Muscle layer of colon (tissue), 2 donors: ENCODE measurements around the gene CRTC1.
A peak's percentile ranks its signal among the peaks of the same experiment; 100 is the strongest.

Source experiments
- H3K27ac ChIP-seq: one replicate; pipeline ENCODE4 v1.7.0; 2013; ENCODE audit warnings: low read depth, mild to moderate bottlenecking, low read length, moderate library complexity
- H3K27me3 ChIP-seq, 2 donors: one replicate each; pipeline ENCODE4 v1.7.0; 2013; ENCODE audit warnings: low read length in 2 of 2, mild to moderate bottlenecking in 2 of 2; ENCODE audit not compliant: insufficient read depth in 2 of 2, control insufficient read depth in 1 of 2
- H3K36me3 ChIP-seq: one replicate; pipeline ENCODE4 v1.7.0; 2013; ENCODE audit warnings: mild to moderate bottlenecking, low read length; ENCODE audit not compliant: insufficient read depth
- H3K4me1 ChIP-seq: one replicate; pipeline ENCODE4 v1.7.0; 2013; ENCODE audit warnings: mild to moderate bottlenecking, low read length; ENCODE audit not compliant: insufficient read depth
- H3K4me3 ChIP-seq, 2 donors: one replicate each; pipeline ENCODE4 v1.7.0; 2013; ENCODE audit warnings: low read length in 2 of 2, low read depth in 1 of 2, mild to moderate bottlenecking in 1 of 2, moderate library complexity in 1 of 2
- H3K9ac ChIP-seq: one replicate; pipeline ENCODE4 v1.7.0; 2013; ENCODE audit warnings: low read length
- H3K9me3 ChIP-seq: one replicate; pipeline ENCODE4 v1.7.0; 2013; ENCODE audit warnings: mild to moderate bottlenecking, low read length
- donor health status: abdominal sarcoma.
- donor health status: Adenocarcinoma of cecum.

Gene CRTC1

GRCh38 chr19:18687740-18688465 is 4.4 kb downstream of the CRTC1 start:
- Histone ChIP-seq H3K27ac (no peak overlapping the region), H3K4me1 (peaks cover 11% of the 10 kb centered on the region), H3K4me3 (no peak overlapping the region), H3K27me3 (no peaks in the 10 kb centered on the region), H3K36me3 (no peaks in the 10 kb centered on the region), H3K9ac (no peak overlapping the region), H3K9me3 (no peaks in the 10 kb centered on the region)

GRCh38 chr19:18696023-18696422 is 12.5 kb downstream of the CRTC1 start:
- H3K4me1 ChIP-seq: peaks cover 7% of the 10 kb centered on the region
- H3K27me3 ChIP-seq: no peaks in the 10 kb centered on the region
- no peak overlapping the region for H3K27ac ChIP-seq
- H3K4me3 ChIP-seq: no peak overlapping the region
- no peaks in the 10 kb centered on the region for H3K9me3 ChIP-seq
- no peaks in the 10 kb centered on the region for H3K36me3 ChIP-seq
- H3K9ac ChIP-seq: no peak overlapping the region

DNA sequence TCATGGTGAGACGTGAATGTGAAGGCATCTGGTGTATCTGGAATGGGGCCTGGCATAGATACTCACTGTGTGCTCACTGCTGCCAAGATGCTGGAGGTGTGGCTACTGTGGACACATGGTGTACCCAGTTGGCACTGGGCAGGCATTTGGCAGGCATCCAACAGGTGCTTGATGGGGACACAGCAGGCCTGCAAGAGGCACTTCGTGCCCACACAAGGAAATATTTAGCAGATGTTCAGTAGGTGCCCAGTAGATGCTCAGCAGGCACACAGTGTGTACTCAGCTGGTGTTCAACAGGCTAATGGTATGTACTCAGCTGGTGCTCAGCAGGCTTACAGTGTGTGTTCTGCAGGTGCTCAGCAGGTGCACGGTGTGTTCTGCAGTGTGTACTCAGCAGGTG is 14.2 kb downstream of the CRTC1 start:
- peaks cover 10% of the 10 kb centered on the region for H3K4me1 ChIP-seq

DNA sequence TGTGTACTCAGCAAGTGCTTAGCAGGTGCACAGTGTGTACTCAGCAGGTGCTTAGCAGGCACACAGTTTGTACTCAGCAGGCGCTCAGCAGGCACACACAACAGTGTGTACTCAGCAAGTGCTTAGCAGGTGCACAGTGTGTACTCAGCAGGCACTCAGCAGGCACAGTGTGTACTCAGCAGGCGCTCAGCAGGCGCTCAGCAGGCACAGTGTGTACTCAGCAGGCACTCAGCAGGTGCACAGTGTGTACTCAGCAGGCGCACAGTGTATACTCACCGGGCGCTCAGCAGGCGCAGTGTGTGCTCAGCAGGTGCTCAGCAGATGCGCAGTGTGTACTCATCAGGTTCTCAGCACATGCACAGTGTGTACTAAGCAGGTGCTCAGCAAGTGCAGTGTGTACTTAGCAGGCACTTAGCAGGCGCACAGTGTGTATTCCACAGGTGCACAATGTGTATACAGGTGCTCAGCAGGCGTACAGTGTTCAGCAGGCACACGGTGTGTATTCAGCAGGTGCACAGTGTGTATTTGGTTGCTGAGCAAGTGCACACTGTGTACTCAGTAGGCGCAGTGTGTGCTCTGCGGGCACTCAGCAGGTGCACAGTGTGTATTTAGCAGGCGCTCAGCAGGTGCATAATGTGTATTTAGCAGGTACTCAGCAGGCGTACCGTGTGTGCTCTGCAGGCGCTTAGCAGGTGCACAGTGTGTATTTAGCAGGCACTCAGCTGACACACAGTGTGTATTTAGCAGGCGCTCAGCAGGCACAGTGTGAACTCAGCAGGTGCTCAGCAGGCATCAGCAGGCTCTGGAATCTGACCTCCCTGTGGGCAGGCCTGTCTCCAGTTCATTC is 15.1 kb downstream of the CRTC1 start:
- Histone ChIP-seq H3K27me3 (no peaks in the 10 kb centered on the region), H3K36me3 (no peaks in the 10 kb centered on the region), H3K9me3 (no peaks in the 10 kb centered on the region), H3K4me1 (peaks cover 10% of the 10 kb centered on the region), H3K9ac (no peak overlapping the region), H3K27ac (no peak overlapping the region), H3K4me3 (no peak overlapping the region)

More for the DNA sequence above, 14.2 kb downstream of the CRTC1 start:
- H3K9ac ChIP-seq: no peak overlapping the region
- H3K27ac ChIP-seq: no peak overlapping the region
- no peaks in the 10 kb centered on the region for H3K9me3 ChIP-seq
- H3K27me3 ChIP-seq: no peaks in the 10 kb centered on the region
- no peaks in the 10 kb centered on the region for H3K36me3 ChIP-seq
- H3K4me3 ChIP-seq: no peak overlapping the region

- Histone ChIP-seq H3K36me3 (no peaks in the 10 kb centered on the region), H3K27me3 (no peaks in the 10 kb centered on the region), H3K9me3 (no peaks in the 10 kb centered on the region), H3K9ac (no peak overlapping the region), H3K4me1 (peaks cover 10% of the 10 kb centered on the region), H3K4me3 (no peak overlapping the region), H3K27ac (peak overlapping the region; percentile 74)
These were observed 16.0 kb downstream of the CRTC1 start for GRCh38 chr19:18699403-18700054.

GRCh38 chr19:18700501-18701249 is 17.2 kb downstream of the CRTC1 start:
- Histone ChIP-seq H3K36me3 (no peaks in the 10 kb centered on the region), H3K27ac (peak overlapping the region; percentile 74), H3K4me3 (peak overlapping the region; percentile 59 to 75), H3K4me1 (peaks cover 10% of the 10 kb centered on the region), H3K9ac (peak overlapping the region; percentile 27), H3K27me3 (no peaks in the 10 kb centered on the region), H3K9me3 (no peaks in the 10 kb centered on the region)

GRCh38 chr19:18701250-18701608 is 17.7 kb downstream of the CRTC1 start:
- Histone ChIP-seq H3K27me3 (no peaks in the 10 kb centered on the region), H3K9ac (peak overlapping the region; percentile 27), H3K9me3 (no peaks in the 10 kb centered on the region), H3K27ac (peak overlapping the region; percentile 74), H3K4me1 (peaks cover 10% of the 10 kb centered on the region), H3K36me3 (no peaks in the 10 kb centered on the region), H3K4me3 (peak overlapping the region in 1 of 2 donors; percentile 75)

DNA sequence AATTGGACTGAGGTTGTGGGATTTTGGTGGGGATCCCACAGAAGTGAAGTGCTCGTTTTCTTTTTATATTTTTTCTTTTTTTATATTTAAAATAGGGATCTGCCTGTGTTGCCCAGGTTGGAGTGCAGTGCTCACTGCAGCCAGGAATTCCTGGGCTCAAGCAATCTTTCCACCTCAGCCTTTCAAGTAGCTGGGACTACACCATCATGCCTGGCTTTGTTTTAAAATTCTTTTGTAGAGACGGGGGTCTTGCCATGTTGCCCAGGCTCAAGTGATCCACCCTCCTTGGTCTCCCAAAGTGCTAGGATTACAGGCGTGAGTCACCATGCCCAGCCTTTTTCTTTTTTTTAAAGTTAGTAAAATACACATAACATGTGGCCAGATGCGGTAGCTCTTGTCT is 20.6 kb downstream of the CRTC1 start:
- H3K4me3 ChIP-seq: no peak overlapping the region
- H3K36me3 ChIP-seq: no peaks in the 10 kb centered on the region
- no peaks in the 10 kb centered on the region for H3K27me3 ChIP-seq
- H3K4me1 ChIP-seq: peaks cover 10% of the 10 kb centered on the region
- no peaks in the 10 kb centered on the region for H3K9me3 ChIP-seq
- H3K27ac ChIP-seq: no peak overlapping the region
- H3K9ac ChIP-seq: no peak overlapping the region

- no peak overlapping the region for H3K4me3 ChIP-seq
- H3K36me3 ChIP-seq: no peaks in the 10 kb centered on the region
- peaks cover 7% of the 10 kb centered on the region for H3K4me1 ChIP-seq
- H3K9ac ChIP-seq: no peak overlapping the region
- H3K27ac ChIP-seq: no peak overlapping the region
- no peaks in the 10 kb centered on the region for H3K9me3 ChIP-seq
- H3K27me3 ChIP-seq: no peaks in the 10 kb centered on the region
These were observed 21.5 kb downstream of the CRTC1 start for GRCh38 chr19:18704971-18705370.

DNA sequence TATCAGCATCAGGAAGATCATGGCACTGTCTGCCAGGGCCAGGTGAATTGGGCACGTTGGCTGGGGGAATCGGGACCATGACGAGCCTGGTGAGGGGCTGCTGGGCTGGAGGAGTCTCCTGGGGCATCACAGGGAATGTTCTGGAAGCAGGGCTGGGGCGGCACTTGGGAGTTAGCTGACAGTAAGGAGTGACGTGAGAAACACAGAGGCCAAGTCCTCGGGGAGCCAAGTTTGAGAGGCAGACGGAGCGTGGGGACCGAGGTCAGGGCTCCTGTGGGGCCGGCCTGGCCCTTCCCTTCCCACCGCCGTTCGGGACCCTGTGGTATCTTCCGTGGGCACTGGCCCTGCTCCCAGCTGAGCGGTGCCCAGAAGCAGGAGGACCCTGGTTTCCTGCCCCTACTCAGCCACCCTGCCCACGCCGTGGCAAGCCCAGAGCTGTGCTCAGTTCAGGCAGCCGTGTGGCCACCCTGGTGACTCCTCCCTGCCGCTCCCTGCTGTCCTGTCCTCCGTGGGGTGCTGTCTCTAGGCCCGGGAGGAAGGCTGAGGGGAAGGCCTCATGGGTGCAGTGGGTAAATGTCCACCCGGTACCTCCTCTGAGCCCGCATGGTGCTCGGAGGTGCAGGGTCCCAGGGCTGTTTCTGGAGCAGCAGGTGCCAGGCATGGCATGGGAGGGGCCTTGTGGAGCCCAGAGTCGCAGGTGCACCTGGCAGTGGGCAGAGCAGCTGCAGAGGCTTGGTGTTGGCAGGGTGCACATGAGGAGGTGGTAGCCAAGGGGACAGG is 25.2 kb downstream of the CRTC1 start:
- Histone ChIP-seq H3K4me3 (no peak overlapping the region), H3K9ac (no peak overlapping the region), H3K27ac (no peak overlapping the region), H3K9me3 (no peaks in the 10 kb centered on the region), H3K27me3 (no peaks in the 10 kb centered on the region), H3K4me1 (peaks cover 9% of the 10 kb centered on the region), H3K36me3 (no peaks in the 10 kb centered on the region)
